HG03175 (cell line): ENCODE results near the gene FETUB.

Experiments
- ATAC-seq: cut with Tn5 transposase; IDR thresholded peaks from one replicate; pipeline ENCODE4 v1.9.1; 2021; ENCODE audit warnings: mild to moderate bottlenecking, moderate library complexity; ENCODE audit not compliant: unreplicated experiment

The FETUB gene

GRCh38 chr3:186639778-186640472, at the start of gene FETUB:
TSS of gene FETUB (plus strand) at chr3:186640399. CDS start at chr3:186640461, 62 bp downstream.
- ATAC-seq, result no peak

- no peak for ATAC-seq
These were observed 49.5 kb upstream of the FETUB start for GRCh38 chr3:186590580-186591295.

- ATAC-seq, result no peak
These were observed 47.5 kb upstream of the FETUB start for GRCh38 chr3:186592682-186593081.

- no peak for ATAC-seq
These were observed 46.3 kb upstream of the FETUB start for GRCh38 chr3:186593862-186594261.

- ATAC-seq, result no peak
These were observed 45.5 kb upstream of the FETUB start for GRCh38 chr3:186594591-186595113.

GRCh38 chr3:186596568-186597287, 43.5 kb upstream of the FETUB start:
- no peak for ATAC-seq

- ATAC-seq, result no peak
These were observed 42.0 kb upstream of the FETUB start for GRCh38 chr3:186598108-186598784.

- no peak for ATAC-seq
These were observed 41.4 kb upstream of the FETUB start for GRCh38 chr3:186598794-186599141.

GRCh38 chr3:186599142-186599784, 40.9 kb upstream of the FETUB start:
- ATAC-seq, result no peak

- no peak for ATAC-seq
These were observed 40.4 kb upstream of the FETUB start for GRCh38 chr3:186599785-186600166.

GRCh38 chr3:186600896-186601295, 39.3 kb upstream of the FETUB start:
- ATAC-seq, result no peak

GRCh38 chr3:186603159-186603558, 37.0 kb upstream of the FETUB start:
- no peak for ATAC-seq

GRCh38 chr3:186605078-186605477, 35.1 kb upstream of the FETUB start:
- no peak for ATAC-seq

GRCh38 chr3:186605561-186606545, 34.3 kb upstream of the FETUB start:
- ATAC-seq, result no peak

- no peak for ATAC-seq
These were observed 31.5 kb upstream of the FETUB start for GRCh38 chr3:186608624-186609215.

GRCh38 chr3:186609247-186609868, 30.8 kb upstream of the FETUB start:
- ATAC-seq, result no peak

GRCh38 chr3:186612065-186612464, 28.1 kb upstream of the FETUB start:
- ATAC-seq, result no peak
